Bone marrow (tissue), 2 donors: Measurements from ENCODE around the gene ITGA5.

Source experiments
- DNase-seq, 2 donors: peaks; one replicate each; lab custom pipeline; 2025; lab: John Stamatoyannopoulos, UW

ITGA5 gene

DNA sequence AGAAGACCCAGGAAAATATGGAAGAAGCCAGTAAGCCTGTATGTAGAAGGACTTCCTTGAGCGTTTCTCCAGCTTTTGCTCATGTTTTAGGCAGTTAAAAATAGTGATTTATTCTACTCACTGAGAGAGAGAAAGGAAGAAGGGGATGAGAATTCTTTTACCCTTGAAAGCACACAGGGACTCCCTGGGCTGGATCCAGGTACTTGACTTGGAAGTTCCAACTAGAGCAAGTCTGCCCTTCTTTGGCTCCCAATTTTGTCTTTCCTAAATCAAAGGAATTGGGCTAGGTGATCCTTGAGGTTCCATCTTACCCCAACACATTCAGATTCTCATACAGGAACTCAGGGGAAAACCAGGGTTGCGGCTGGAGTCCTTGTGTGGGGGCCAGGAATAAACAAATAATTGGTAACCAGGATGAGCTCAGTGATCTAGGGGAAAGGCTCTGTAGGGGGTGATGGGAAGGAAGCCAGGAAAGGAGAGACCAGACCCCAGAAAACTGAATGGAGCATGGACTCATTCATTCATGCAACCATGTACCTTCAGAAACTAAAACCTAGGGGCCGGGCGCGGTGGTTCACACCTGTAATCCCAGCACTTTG lies 11.5 kb upstream of the ITGA5 start:
- DNase-seq = no peak

DNA sequence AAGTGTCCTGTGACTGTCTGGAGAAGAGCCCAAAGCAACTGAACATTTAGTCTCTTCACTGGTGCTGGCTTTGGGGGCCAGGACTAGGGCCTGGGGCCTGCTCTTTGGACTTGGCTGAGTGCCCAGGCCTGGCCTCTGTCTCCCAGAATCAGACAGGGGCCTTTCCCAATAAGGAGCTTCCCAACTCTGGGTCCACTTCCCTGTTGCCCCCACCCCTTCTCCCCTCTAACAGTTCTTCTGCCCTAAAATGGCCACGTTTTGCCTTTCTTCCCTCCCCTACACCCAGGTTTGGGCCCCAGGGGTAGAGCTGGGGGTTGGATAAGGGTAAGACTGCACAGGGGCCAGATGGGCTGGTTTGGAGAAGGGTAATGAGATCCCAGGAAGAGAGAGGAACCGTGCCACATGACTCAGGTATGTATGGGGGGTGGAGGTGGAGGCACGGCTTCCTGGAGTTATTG lies 10.0 kb upstream of the ITGA5 start:
- DNase-seq = no peak

DNA sequence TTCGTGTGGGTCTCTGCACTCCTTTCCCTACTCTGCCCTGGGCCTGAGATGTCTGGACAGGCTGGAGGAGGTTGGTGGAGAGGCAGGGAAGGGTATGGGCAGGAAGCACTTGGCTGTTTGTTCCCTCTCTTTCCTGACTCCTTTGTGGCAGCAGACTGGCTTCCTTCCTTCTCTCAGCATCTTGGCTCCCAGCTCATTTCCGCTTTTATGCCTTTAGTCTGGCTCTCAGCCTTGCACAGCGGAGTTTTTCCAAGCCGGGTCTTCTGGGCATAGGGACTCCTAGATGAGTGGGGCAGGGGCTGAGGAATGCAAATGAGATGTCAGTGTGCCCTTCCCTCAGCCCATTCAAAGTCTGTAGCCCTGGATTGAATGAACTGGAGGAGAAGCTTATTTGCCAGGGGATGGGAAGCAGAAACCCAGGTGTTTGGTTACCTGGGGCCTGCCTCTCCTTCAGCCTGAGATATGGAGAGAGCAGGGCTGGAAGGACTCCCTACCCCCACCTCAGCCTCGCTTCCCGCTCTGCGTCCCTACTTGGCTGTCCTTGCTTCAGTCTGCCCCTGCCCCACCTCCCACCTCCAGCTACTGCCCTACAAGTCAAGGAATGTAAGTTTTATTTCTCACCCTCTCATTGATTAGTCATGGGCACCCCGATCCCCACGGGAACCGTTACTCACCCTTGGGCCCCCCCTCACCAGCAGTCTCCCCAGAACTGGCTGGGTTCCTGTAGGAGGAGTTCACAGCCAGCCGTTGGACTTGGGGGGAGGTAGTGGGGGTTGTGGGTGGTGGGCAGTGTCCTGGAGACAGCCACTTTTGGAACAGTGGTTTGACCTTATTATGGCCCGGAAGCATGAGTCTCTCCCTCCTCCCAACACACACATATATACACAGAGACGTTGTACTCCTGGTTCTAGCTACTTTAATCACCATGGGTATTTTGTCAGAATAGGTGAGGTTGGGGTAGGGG lies 9.3 kb upstream of the ITGA5 start:
- DNase-seq = peak in 1 of 2 donors; percentile 90

DNA sequence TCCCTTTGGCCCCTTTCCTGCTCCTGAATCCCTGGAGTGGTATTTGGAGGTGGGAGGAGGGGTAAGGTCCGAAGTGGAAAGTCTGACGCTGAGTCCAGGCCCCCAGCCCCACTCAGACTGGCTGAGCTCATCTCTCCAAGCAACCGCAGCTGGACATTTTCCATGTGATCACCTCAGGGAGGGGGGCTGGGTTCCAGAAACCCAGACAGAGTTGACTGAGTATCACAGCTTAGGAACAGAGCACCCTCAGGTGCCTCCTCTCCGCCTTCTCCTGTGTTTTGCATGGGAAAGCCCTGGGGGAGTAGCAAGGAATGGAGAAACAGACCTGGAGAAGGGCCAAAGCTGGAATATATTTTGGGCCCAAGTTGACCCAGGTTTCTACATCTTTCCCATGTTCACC lies 8.0 kb upstream of the ITGA5 start:
- DNase-seq = no peak

DNA sequence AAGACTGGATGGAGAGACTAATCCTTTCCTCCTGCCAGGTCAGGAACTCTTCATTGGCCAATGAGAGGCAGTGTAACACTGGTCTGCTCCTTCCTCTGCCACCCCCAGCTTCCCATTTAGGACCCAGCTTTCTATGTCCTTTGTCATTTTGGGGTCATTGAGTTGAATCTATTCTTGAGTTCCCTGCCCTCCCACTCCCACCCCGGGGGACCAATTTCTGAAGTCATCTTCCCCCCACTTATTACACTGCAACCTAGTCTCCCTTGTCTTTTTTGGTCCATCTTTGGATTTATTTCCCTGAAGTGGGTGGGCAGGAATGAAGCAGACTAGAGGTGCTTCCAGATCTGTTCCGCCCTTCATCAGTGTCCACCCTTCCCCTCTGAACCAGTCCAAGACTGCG lies 7.6 kb upstream of the ITGA5 start:
- DNase-seq = no peak

DNA sequence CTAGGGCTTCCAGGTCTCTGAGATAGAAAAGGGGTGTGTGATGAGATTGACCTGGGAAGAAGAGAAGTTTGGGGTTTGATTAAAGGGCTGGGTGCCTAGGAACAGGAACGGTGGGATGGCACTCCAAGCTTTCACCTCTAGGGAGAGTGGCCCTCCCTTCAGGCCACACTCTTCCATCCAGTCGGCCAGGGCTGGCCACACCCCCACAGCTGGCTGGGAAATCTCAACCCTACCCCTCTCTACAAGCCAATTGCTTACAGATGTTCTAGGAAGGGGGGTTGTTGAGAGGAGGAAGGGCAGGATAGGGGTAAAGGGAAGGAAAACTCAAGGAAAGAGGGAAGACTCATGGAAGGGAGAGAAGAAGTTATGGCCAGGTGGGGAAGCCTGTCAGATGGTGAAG lies 6.6 kb upstream of the ITGA5 start:
- DNase-seq = no peak

DNA sequence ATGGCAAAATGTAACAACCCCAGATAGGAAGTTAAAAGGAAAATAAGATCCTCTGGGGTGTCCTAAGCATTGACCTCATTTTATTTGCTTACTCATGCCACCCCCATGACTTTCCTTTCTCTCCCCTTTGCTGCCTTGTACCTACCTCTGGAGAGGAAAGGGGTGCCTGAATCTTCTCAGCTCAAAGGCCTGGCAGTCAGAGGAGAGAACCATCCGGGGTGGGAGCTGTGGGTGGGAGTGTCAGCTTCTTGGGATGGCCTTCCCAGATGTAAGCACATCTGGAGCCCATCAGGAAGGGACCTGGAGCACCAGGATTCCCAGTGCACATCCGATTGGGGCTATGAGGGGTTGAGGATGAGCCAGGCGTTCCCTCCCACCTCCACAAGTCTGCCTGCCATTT lies 5.2 kb upstream of the ITGA5 start:
- peak in 1 of 2 donors; percentile 25 for DNase-seq

DNA sequence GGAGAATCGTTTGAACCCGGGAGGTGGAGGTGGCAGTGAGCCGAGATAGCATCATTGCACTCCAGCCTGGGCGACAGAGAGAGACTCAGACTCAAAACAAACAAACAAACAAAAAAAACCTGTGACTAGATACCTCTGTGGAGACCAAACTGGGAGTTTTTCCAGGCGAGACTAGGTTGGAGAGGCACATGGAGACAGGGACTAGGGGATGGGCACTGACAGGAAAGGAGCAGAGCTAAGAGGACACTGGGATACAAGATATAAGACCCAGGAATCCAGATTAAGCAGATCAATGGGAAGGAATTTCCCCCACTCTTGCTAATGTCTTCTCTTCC lies 4.7 kb upstream of the ITGA5 start:
- no peak for DNase-seq

DNA sequence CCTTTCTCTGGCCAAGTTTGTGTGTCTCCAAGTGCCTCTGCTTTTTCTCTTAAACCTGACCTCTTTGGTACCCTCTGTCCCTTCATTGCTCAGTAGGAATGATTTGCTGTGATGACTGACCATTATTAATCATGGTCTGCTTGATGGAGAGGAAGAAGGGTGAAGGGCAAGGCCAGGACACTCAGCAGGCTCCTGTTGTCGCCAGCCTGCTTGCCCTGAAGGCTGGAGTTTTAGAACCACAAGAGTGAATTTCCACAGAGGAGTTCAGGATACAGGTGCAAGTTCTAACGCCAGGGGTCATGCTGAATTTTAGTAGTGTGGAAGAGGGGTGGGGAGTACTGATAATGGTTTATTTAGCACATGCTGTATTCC lies 2.8 kb upstream of the ITGA5 start:
- DNase-seq = no peak

DNA sequence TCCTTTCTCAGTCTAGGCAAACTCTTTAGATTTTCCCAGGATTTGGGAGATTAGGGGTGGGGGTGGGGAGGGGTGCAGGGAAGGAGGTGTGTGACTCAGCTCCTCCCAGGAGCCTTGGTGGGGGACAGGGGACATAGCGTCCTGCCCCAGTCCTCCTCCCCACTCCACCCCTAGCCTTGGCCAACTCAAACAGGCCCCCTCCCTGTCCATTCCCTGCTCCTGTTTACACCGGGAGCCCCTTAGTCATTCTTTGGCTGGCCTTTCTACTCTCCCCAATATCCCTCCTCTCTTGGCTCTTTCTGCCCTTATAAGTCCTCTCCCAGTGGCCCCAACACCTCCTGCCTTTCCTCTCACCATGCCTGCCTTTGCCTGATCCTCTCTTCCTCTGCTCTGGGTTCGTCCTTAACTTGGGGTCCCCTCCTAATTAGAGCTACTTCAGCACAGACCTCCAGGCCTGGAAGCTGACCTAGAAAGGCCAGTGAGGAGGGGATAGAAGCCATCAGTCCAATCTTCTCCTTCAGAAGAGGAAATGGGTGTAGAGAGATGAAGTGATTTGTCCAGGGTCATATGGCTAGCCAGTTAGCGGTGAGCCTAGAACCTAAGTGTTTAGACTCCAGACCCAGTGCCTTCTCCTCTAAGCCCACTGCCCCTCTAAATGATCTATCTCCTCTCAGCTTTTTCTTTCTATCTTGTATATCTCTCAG lies 2.3 kb upstream of the ITGA5 start:
- no peak for DNase-seq

DNA sequence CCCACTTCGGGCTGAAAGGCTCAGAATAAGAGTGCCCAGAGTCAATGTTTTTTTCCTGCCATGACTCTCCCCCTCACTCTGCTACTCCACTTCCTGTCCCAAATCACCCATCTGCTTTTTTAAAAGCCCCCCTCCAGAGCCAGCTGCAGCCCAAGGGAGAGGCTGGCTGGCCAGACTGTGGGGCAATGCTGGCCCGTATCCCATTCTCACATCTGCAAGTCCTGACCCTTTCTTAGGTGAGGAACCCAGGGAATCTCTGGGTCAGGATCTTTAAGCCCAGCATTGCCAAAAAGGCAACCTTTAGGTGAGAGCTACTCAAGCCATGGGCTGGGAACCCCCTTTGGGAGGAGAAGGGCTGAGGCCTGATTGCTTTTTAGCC lies 1.7 kb upstream of the ITGA5 start:
- DNase-seq = peak in 1 of 2 donors; percentile 53

DNA sequence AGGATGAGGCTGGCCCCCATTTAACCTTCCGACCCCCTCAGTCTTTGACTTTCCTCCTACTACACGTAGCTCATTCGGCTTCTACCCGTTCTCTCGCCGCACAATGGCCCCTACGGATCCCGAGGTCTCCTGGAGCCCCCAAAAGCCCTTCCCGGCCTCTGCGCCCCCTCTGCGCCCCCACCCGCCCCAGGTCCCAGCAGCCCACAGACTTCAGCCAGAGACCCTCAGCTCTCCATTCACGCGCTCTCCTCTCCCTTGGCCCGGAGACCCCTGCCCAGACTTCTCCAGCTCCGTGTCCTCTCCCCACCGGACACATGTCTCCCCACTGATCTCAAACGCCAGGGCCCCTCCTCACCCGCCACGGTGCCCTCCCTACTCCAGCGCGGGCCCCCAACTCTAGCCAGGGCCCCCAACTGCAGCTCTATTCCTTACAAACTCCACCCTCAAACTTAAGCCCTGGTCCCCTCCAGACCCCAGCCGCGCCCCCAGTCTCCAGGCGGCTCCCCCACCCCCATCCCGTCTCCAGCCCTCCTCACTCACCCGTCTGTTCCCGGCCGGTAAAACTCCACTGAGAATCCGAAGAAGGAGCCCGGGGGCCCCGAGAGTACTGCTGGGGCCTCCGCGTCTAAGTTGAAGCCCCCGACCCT lies 502 bp downstream of the ITGA5 start:
- no peak for DNase-seq

DNA sequence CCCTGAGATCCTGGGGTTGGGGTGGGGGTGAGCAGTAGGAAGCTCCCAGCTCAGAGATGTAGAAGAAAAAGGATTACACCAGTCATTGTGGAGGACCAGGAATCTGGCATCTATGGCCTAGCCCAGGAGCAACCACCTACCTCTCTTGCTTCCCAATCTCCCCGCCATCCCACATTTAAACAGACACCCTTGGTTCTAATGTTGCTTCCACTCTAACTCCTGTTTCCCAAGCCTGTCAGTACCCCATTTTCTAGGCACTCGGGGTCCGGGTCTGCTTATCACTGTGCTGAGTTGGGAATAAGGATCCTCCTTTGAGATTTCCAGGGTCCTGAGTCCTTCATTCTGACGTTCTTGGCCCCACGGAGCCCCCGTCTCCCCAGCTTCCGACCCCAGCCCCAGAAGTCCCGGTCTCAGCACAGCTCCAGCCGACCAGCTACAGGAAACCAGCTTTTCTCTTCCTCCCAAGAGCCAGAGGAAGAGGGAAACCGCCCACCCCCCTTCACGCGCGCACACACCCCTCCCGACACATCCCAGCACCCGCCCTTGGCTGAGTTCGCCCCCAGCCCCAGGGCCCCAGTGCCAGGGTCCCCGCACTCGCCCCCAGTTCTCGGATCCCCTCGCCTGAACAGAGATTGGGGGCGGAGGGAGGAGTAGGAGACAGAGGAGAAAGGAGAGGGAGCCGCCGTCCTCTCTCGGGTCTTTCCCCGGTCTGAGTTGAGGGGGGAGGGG lies 1.2 kb downstream of the ITGA5 start:
- no peak for DNase-seq

DNA sequence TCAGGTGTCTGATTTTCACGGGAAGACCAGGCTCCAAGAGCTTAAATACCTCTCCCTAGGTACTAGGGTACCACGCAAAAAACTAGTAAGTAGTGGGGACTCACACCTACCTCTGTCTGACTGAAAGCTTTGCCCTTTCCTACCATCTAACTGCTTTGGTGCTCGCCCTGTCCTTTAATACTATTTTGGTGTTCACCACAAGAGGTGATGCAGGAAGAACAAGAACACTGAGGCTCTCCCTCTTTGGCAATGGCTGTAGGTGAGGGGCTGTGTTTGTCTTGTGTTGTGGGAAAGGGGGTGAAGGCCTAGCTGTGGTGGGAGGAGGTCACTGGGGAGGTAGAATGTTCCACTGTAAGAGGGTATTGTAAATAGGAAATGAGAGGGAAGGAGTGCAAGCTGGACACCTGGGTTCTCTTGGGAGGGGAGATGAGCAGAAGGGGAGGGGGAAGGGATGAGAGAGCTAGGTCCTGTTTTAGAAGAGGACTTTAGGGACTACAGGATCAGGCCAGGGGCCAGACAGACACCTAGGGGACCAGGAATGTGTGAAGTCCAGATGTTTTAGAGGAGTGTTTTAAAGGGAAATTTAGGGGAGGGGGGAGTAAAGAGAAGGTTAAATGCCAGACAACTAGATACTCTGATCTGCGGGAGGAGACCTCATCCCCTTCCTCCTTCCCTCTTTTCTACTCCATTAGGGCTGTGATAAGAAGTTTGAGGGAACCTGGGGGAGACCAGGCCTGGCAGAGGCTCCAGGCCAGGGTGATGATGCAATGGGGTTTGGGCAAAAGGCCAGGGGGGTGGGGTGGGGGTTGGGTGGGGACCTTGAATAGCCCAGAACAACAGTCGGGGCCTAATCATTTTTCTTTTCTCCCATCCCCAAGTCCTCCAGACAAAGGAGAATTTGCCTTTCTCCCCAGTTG lies 2.1 kb downstream of the ITGA5 start:
- no peak for DNase-seq

DNA sequence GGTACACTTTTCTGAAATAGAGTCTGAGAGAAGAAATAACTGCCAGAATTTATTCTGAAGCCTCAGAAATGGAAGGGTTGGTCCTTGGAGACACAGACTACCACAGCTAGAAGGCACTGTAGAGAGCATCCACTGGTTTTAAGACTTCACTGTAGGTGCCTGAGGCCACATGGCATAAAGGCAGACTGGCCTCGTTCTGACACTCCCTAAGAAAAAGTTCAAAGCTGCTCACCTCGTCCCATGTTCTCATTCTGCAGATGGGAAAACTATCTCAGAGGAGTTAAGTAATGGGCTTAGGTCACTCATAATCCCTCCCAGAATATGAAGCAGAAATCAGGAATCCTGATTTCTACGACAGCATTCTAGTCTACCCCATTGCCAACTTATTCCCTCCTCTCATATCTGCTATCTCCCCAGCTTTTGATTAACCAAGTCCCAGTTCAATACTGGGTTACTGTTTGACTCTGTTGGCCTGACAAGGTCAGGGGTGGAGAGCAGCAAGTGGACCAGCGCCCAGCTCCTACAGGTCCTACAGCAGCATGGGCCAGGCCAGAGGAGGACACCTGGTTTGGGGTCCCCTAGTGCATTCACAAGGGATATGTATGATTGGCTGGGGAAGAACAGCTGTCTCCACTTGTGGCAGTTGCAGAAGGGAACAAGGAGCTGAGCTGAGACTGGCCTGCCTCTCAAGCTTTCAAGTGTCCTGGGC lies 3.7 kb downstream of the ITGA5 start:
- no peak for DNase-seq

DNA sequence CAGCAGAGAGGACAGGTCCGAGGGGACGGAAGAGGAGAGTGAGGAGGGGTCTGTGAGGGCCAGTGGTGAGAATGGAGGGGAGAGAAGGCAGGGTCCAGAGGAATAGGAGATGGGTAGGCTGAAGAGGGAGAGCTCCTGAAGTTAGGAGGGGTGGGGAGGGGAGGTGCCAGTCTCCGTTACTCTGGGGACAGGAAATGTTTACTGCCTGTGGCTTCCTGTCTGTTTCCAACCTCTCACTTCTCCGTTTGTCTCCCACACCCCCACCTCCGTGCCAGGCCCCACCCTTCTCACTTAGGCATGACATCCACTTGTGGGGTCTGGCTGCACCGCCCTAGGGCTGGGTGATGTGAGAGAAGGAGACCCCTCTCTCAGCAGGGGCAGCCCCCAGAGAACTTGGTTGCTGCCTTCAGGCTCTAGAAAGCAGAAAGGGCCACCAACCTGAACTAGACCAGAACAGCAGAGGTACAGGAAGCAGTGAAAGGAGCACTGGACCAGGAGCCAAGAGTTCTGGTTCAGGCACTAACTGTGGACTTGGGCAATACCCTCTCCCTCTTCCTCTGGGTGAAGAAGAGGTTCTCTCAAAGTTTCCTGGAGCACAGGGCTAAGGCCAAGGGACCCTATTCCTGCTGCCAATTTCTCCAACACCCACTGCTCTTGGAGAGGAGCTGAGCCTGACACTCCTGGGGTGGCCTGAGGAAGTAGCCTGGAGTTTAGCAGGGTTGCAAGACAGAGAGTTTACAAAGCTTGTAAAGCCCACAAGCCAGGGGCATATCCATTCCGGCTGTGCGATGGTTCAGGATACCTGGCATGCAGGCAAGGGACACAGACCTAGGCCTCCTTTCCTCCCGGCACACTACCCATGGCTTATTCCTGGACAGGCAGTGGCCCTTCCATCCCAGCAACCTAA lies 5.5 kb downstream of the ITGA5 start:
- DNase-seq = peak; percentile 29 to 89

DNA sequence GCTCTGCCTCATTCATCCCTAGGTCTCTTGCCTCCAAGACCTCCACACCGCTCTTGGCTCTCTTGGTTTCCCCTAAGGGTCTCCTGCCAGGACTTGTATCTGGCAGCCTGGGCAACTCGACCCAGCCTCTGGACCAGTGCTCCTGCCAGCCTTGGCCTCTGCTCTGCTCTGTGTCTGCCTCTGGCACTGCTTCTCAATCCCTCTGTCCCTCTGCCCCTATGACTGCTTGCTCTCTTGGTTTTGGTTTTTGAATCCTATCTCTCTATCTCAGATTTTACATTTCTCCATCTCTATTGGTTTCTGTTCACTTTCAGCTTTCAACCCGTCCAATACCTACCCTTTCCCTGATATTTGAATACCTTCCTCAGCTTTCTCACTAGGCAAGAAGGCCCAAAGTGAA lies 6.3 kb downstream of the ITGA5 start:
- no peak for DNase-seq

DNA sequence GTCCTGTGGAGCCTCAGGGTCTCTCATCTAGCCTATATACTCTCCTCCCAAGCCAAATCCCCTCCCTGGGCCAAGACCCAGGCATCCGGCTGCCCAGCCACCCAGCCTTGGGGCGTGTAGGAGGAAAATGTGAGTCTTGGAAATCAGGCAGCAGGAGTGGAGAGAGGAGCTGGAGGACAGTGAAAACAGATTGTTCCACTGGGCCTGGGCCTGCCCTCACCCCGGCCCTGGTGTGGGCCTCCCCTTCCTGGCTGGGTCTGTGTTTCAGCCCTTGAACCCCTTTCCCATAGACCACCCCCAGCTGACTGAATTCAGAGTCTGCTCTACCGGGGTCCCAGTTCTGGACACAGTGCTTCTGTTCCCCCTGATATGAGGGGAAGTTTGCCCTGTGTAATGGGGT lies 6.7 kb downstream of the ITGA5 start:
- no peak for DNase-seq
